ENCODE data around the gene C17orf107. TPM values are rescaled to one million over a fixed set of nuclear protein-coding genes. Genes with fewer than 3 reads are reported as not detected.
"Not testable (repeated sequence)": the region's sequence is repeated elsewhere in the genome, so short reads cannot be mapped to it uniquely, and the experiment has no call there.

C17orf107 gene
- polyA plus RNA-seq, 3 donors from 2014 or later, result 0.22 to 1.7 (median 1.3) TPM

DNA sequence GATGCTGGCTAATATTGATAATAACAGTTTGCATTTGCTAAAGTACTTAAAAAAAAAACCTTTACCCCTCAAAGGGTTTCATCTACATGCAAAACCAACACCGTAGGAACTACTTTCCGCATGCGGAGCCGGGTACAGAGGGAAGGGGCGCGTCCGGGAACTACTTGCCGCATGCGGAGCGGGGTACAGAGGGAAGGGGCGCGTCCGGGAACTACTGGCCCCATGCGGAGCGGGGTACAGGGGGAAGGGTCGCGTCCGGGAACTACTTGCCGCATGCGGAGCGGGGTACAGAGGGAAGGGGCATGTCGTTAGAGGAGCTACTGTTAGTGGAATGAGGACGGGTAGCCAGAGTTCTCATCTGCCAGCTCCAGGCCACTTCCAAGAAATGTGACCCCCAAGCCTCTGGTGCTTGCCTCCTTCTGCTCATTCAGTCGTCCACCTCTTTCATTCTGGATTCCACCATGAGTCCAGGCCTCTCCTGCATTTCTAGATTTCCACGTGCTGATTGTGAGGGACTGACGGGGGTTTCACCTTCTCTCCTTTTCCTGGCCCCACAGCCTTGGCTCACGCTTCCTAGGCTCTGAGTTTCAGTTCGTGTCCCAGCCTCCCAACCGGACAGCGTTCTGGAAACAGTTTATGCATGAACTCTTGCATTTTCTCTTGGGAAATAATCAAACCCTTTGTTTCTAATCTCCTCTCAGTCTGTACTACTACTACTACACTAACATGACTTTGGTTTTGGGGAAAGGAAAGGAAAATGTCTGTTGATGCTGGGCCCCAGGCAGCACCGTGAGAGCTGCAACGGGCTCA is 39.3 kb upstream of the C17orf107 start:
- Mint-ChIP-seq H3K4me3 (no peak overlapping the region), H3K27ac (no peak overlapping the region), H3K36me3 (peaks cover 4 to 18% (median 7%) of the 10 kb centered on the region in 3 donors), H3K27me3 (ENCODE audit: low read depth in 3 of 3) (peaks cover 0 to 2% (median 1%) of the 10 kb centered on the region in 3 donors), H3K4me1 (peaks cover 5 to 8% of the 10 kb centered on the region in 2 donors), H3K9me3 (no peaks in the 10 kb centered on the region)
- DNase-seq, result no peak

DNA sequence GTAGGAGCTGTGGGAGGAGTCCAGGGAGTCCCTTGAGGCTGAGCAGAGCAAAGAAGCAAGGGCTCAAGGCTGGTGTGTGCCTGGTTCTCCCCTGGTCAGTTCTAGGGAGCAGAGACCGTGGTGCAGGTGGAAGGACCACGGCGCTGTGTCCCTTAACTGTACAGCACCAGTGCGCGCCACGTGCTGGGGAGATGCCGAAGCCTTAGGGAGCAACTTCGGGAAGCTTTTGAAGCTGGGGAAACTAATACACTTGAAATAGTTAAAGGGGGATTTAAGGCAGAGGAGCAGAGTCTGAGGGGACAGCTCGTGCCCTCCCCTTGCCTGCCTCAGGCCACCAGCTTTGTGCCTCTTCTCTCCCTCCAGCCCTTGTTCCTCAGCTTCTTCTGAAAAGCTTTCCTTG is 38.7 kb upstream of the C17orf107 start:
- Mint-ChIP-seq H3K27ac (no peak overlapping the region), H3K9me3 (no peaks in the 10 kb centered on the region), H3K27me3 (ENCODE audit: low read depth in 3 of 3) (peaks cover 0 to 2% (median 1%) of the 10 kb centered on the region in 3 donors), H3K4me1 (peaks cover 5 to 8% of the 10 kb centered on the region in 2 donors), H3K36me3 (peaks cover 4 to 18% (median 7%) of the 10 kb centered on the region in 3 donors), H3K4me3 (no peak overlapping the region)
- no peak for DNase-seq

DNA sequence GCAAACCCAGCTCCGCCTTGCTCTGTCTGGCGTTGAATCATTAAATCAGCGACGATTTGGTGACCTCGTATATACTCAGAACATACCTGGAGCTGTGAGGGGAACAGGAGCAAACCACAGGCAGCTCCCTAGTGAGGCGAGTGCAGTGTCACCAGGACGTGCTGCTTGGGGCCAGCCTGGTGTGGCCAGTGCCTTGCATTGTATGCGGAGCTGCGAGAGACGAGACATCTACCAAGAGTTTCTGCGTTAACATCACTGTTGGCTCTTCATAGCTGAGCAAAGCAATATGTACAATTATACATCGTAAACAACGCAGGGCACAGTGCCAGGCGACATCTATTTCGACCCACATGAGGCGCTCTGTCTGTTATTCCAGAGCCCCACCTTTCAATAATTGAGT is 38.3 kb upstream of the C17orf107 start:
- Mint-ChIP-seq H3K9me3 (no peaks in the 10 kb centered on the region), H3K27me3 (ENCODE audit: low read depth in 3 of 3) (peaks cover 0 to 2% (median 1%) of the 10 kb centered on the region in 3 donors), H3K36me3 (peaks cover 4 to 17% (median 7%) of the 10 kb centered on the region in 3 donors), H3K4me3 (no peak overlapping the region), H3K27ac (no peak overlapping the region), H3K4me1 (peaks cover 5 to 7% of the 10 kb centered on the region in 2 donors)
- DNase-seq, result no peak

DNA sequence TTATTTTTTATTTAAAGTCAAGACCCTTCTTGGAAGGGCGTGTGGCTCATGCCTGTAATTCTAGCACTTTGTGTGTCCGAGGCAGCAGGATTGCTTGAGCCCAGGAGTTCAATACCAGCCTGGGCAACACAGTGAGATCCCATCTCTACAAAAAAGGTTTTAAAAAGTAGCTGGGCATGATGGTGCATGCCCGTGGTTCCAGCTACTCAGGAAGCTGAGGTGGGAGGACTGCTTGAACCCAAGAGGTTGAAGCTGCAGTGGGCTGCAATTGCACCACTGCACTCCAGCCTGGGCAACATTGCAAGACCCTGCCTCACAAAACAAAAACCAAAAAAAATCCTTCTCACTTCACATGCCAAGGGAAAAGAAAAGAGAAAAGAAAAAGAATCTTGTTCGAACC is 36.6 kb upstream of the C17orf107 start:
- no peak overlapping the region for H3K4me3 Mint-ChIP-seq
- H3K4me1 Mint-ChIP-seq, result peaks cover 0 to 5% of the 10 kb centered on the region in 2 donors
- DNase-seq, result no peak
- peaks cover 0 to 2% (median 0%) of the 10 kb centered on the region in 3 donors for H3K36me3 Mint-ChIP-seq
- H3K9me3 Mint-ChIP-seq, result no peaks in the 10 kb centered on the region
- H3K27me3 Mint-ChIP-seq (ENCODE audit: low read depth in 3 of 3), result peaks cover 0 to 1% (median 0%) of the 10 kb centered on the region in 3 donors
- H3K27ac Mint-ChIP-seq, result no peak overlapping the region

DNA sequence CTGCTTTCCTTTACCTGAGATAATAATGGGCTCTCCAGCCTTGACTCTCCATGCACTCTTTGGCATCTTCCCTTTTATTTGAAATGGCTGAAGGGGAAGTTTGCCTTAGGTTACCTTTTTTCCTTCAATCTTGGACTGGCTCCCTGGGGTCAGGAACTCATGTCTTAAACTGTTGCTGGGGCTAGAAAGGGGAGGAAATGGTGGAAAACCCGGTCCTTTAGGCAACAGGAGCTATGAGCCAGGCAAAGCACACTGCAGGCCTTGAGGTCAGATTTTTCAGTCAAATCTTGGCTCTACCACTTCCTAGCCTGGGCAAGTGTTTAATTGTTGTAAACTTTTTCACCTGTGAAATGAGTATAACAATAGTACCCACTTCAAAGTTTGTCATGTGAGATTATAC is 36.0 kb upstream of the C17orf107 start:
- no peak for DNase-seq
- H3K9me3 Mint-ChIP-seq, result no peaks in the 10 kb centered on the region
- H3K27me3 Mint-ChIP-seq (ENCODE audit: low read depth in 3 of 3), result peaks cover 0 to 1% (median 0%) of the 10 kb centered on the region in 3 donors
- no peak overlapping the region for H3K27ac Mint-ChIP-seq
- no peak overlapping the region for H3K4me3 Mint-ChIP-seq
- no peaks in the 10 kb centered on the region for H3K36me3 Mint-ChIP-seq
- peaks cover 0 to 4% of the 10 kb centered on the region in 2 donors for H3K4me1 Mint-ChIP-seq

DNA sequence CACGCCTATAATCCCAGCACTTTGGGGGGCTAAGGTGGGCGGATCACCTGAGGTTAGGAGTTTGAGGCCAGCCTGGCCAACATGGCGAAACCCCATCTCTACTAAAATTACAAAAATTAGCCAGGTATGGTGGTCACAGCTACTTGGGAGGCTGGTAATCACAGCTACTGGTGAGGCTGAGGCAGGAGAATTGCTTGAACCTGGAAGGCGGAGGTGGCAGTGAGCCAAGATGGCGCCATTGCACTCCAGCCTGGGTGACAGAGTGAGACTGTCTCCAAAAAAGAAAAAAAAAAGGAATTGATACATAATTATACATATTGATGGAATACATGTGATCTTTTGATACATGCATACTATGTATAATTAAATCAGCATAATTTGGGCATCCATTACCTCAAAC is 31.8 kb upstream of the C17orf107 start:
- H3K27ac Mint-ChIP-seq; H3K27me3 Mint-ChIP-seq (ENCODE audit: low read depth in 3 of 3); H3K4me1 Mint-ChIP-seq; H3K36me3 Mint-ChIP-seq; DNase-seq; H3K4me3 Mint-ChIP-seq; H3K9me3 Mint-ChIP-seq: not testable (repeated sequence)

DNA sequence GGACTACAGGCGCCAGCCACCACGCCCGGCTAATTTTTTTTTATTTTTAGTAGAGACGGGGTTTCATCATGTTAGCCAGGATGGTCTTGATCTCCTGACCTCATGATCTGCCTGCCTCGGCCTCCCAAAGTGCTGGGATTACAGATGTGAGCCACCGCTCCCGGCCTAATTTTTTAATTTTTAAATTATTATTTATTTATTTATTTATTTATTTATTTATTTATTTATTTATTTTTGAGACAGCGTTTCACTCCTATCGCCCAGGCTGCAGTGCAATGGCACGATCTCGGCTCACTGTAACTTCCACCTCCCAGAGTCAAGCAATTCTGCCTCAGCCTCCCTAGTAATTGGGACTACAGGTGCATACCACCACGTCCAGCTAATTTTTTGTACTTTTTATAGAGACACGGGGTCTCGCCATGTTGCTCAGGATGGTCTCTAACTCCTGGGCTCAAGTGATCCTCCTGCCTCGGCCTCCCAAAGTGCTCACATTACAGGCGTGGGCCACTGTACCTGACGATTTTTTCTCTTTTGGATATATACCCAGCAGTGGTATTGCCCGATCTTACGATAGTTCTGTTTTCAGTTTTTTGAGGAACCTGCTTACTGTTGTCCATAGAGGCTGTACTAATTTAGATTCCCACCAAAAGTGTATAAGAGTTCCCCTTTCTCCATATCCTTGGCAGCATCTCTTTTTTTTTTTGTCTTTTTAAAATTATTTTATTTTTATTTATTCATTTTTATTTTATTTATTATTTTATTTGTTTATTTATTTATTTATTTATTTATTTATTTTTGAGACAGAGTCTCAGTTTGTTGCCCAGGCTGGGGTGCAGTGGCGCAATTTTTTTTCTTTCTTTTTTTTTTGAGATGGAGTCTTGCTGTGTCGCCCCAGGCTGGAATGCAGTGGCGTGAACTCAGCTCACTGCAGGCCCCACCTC is 30.0 kb upstream of the C17orf107 start:
- DNase-seq; H3K4me3 Mint-ChIP-seq; H3K27me3 Mint-ChIP-seq (ENCODE audit: low read depth in 3 of 3); H3K9me3 Mint-ChIP-seq; H3K27ac Mint-ChIP-seq: not testable (repeated sequence)
- Mint-ChIP-seq H3K36me3 (peaks cover 4 to 11% (median 10%) of the 10 kb centered on the region in 3 donors), H3K4me1 (peaks cover 0 to 11% of the 10 kb centered on the region in 2 donors)

DNA sequence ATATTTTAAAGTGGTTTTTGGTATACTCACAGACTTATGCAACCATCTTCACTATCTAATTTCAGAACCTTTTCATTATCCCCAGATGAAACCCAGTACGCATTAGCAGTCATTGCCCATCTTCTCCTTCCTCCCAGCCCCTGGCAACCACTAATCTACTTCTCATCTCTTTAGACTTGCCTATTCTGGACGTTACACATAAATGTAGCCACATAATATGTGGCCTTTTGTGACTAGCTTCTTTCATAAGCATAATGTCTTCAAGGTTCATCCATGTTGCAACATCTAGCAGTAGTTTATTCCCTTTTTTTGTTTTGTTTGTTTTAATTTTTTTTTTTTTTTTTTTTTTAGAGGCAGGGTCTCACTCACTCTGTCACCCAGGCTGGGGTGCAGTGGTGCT is 28.5 kb upstream of the C17orf107 start:
- H3K4me1 Mint-ChIP-seq, result peaks cover 0 to 12% of the 10 kb centered on the region in 2 donors
- H3K27me3 Mint-ChIP-seq (ENCODE audit: low read depth in 3 of 3), result peaks cover 0 to 2% (median 0%) of the 10 kb centered on the region in 3 donors
- H3K9me3 Mint-ChIP-seq, result no peaks in the 10 kb centered on the region
- H3K4me3 Mint-ChIP-seq, result no peak overlapping the region
- no peak overlapping the region for H3K27ac Mint-ChIP-seq
- no peak for DNase-seq
- peaks cover 4 to 13% (median 11%) of the 10 kb centered on the region in 3 donors for H3K36me3 Mint-ChIP-seq

DNA sequence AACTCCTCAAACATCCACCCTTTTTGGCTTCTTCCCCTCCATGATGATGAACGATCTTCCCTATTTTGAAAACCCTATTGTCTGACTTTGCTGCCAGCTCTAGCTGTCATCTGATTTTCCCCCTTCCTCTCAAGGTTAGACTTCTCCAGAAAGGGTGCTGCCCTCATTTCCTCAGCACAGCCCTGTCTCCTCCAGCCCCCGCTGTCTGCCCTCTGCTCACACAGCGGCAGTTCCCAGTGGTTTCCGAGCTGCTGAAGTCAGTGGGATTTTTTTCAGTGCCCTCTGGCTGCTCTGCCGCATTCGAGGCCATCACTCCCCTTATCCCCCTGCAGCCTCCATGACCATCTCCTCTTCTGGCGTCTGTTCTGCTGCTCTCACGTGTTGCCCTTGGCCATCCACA is 26.6 kb upstream of the C17orf107 start:
- peaks cover 0 to 2% (median 0%) of the 10 kb centered on the region in 3 donors for H3K27me3 Mint-ChIP-seq (ENCODE audit: low read depth in 3 of 3)
- H3K4me3 Mint-ChIP-seq, result no peak overlapping the region

DNA sequence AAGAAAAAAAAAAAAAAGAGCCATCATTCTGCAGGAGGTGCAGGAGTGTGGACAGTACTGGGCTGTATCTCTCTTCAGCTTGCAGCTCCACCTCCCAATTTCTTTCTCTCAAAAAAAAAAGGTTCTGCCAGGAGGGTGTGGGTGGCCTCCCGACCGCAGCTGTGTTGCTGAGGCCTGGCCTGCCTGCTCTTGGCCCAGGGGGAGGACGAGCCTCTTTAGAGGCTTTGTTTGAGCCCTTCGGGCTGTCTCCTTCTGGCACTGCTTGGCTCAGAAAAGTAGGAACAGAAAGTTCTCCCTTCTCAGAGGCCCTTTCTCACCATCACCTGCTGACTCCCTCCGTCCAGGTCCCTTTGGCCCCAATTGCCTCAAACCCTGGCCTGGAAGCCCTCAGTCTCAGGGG is 22.2 kb upstream of the C17orf107 start:
- H3K4me1 Mint-ChIP-seq, result peaks cover 2 to 12% of the 10 kb centered on the region in 2 donors
- H3K4me3 Mint-ChIP-seq, result no peak overlapping the region
- H3K9me3 Mint-ChIP-seq, result no peaks in the 10 kb centered on the region
- H3K36me3 Mint-ChIP-seq, result peaks cover 4 to 18% (median 7%) of the 10 kb centered on the region in 3 donors
- peaks cover 0 to 2% (median 2%) of the 10 kb centered on the region in 3 donors for H3K27me3 Mint-ChIP-seq (ENCODE audit: low read depth in 3 of 3)
- no peak for DNase-seq
- no peak overlapping the region for H3K27ac Mint-ChIP-seq

More for the DNA sequence above, 26.6 kb upstream of the C17orf107 start:
- Mint-ChIP-seq H3K9me3 (no peaks in the 10 kb centered on the region), H3K36me3 (peaks cover 4 to 17% (median 11%) of the 10 kb centered on the region in 3 donors), H3K27ac (peak overlapping the region in 1 of 6 donors; percentile 59), H3K4me1 (peaks cover 0 to 12% of the 10 kb centered on the region in 2 donors)
- DNase-seq, result no peak

DNA sequence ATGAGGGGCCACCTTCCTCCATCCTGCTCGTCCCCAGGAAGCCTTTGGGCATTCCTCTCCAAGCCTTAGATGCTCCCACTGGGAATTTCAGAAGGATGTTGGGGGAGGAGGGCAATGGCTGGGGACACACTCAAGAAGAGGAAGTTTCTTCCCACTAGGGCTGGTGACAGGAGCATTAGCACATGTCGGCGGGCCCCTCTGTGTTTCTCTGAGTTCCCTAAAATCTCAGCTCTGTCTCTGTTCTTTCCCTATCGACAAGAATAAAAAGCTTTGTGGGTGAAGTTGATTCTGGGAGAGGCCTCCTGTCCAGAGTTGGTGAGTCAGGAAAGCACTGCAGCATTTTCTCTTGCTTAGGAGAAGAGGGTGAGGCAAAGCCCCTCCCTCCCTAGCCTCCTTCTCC is 19.7 kb upstream of the C17orf107 start:
- Mint-ChIP-seq H3K4me3 (no peak overlapping the region), H3K4me1 (peaks cover 0 to 2% of the 10 kb centered on the region in 2 donors), H3K9me3 (no peaks in the 10 kb centered on the region), H3K27me3 (ENCODE audit: low read depth in 3 of 3) (peaks cover 0 to 2% (median 0%) of the 10 kb centered on the region in 3 donors), H3K36me3 (peaks cover 0 to 12% (median 0%) of the 10 kb centered on the region in 3 donors), H3K27ac (no peak overlapping the region)
- DNase-seq, result no peak

DNA sequence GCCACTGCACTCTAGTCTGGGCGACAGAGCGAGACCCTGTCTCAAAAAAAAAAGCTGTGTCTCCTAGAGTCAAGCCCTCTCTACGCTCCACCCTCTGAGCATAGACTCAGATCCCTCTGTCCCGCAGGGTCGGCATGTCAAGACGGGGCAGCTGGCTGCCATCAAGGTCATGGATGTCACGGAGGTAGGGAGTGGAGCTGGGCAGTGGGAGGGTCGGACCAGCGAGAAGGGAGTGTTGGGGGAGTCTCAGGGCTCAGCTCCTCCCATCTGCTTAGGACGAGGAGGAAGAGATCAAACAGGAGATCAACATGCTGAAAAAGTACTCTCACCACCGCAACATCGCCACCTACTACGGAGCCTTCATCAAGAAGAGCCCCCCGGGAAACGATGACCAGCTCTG is 18.5 kb upstream of the C17orf107 start:
- peaks cover 0 to 2% (median 0%) of the 10 kb centered on the region in 3 donors for H3K27me3 Mint-ChIP-seq (ENCODE audit: low read depth in 3 of 3)
- H3K36me3 Mint-ChIP-seq, result peaks cover 0 to 23% (median 0%) of the 10 kb centered on the region in 3 donors
- no peaks in the 10 kb centered on the region for H3K9me3 Mint-ChIP-seq
- DNase-seq, result no peak
- peaks cover 0 to 2% of the 10 kb centered on the region in 2 donors for H3K4me1 Mint-ChIP-seq
- H3K4me3 Mint-ChIP-seq, result no peak overlapping the region
- H3K27ac Mint-ChIP-seq, result no peak overlapping the region

DNA sequence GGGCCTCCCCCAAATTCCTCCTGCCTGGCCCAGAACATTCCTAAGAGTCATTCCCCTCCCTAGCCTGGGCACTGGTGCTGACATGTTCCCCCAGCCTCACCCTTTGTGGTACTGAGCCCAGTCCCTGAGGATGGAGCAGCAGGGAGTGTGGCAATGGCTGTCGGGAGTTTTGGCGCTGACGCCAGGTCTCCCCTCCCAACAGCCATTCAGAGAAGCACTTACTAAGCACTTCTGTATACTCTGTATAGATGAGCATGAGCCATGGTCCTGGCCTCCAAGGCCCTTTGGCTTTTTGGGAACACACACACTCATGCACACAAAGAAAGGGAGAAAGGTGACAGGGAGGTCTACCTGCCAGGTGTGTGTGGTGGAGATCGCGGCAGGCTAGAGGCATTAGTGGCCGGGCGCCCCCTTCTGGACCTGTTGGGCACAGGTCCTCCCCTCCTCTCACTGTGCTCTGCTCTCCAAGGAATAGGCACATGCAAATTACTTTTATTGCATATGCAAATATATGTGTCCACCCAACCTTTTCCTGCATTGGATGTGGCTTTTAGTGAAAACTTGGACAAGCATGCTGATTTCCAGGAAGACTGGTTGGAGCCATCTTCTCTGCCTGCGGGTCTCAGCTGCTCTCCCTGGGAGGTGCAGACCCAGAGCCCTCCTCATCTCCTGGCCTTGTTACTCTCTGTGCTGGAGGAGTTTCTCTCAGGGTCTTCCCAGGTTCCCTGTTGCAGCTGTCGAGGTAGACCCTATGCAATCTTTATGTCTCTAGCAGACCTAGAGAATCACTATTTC is 17.4 kb upstream of the C17orf107 start:
- H3K4me3 Mint-ChIP-seq, result no peak overlapping the region
- peaks cover 0 to 2% (median 0%) of the 10 kb centered on the region in 3 donors for H3K27me3 Mint-ChIP-seq (ENCODE audit: low read depth in 3 of 3)
- no peaks in the 10 kb centered on the region for H3K9me3 Mint-ChIP-seq
- peak; percentile 38 to 47 (median 46) for DNase-seq
- peaks cover 0 to 27% (median 0%) of the 10 kb centered on the region in 3 donors for H3K36me3 Mint-ChIP-seq
- H3K4me1 Mint-ChIP-seq, result peaks cover 0 to 2% of the 10 kb centered on the region in 2 donors
- no peak overlapping the region for H3K27ac Mint-ChIP-seq
